AG09319 (cell line): Measurements from ENCODE around the gene ATP13A3.

Experiments used
- DNase-seq: peaks from one replicate; pipeline ENCODE4 v3.0.0-alpha.2; 2010; ENCODE audit warnings: low read depth; ENCODE audit errors: extremely low read depth
- TF ChIP-seq, protein P1 (sequence below): IDR thresholded peaks from 2 replicates; pipeline ENCODE4 v1.5.1; 2011; ENCODE audit warnings: low read depth, mild to moderate bottlenecking, inconsistent platforms, low read length, moderate library complexity

Gene ATP13A3

DNA sequence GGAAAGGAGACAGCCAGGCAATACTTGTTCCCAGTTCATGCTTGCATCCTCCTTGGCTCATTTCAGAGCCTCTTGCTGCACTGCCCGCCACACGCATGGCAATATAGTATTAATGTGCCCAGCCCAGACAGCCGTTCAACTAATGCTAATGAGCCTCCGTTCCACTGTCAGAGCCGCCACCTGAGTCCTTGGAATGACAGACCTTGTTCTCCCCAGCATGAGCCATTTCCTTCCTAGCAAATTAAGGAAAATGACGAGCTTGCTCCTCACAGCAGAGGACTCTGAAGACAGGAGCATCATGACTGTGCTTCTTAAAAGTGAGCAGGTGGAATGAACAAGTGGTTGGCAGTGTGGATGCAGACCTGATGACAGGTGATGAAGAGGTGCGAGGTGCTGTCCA lies 106.5 kb downstream of the ATP13A3 start:
- TF ChIP-seq, protein P1, sequence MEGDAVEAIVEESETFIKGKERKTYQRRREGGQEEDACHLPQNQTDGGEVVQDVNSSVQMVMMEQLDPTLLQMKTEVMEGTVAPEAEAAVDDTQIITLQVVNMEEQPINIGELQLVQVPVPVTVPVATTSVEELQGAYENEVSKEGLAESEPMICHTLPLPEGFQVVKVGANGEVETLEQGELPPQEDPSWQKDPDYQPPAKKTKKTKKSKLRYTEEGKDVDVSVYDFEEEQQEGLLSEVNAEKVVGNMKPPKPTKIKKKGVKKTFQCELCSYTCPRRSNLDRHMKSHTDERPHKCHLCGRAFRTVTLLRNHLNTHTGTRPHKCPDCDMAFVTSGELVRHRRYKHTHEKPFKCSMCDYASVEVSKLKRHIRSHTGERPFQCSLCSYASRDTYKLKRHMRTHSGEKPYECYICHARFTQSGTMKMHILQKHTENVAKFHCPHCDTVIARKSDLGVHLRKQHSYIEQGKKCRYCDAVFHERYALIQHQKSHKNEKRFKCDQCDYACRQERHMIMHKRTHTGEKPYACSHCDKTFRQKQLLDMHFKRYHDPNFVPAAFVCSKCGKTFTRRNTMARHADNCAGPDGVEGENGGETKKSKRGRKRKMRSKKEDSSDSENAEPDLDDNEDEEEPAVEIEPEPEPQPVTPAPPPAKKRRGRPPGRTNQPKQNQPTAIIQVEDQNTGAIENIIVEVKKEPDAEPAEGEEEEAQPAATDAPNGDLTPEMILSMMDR, result no peak
- DNase-seq, result no peak

DNA sequence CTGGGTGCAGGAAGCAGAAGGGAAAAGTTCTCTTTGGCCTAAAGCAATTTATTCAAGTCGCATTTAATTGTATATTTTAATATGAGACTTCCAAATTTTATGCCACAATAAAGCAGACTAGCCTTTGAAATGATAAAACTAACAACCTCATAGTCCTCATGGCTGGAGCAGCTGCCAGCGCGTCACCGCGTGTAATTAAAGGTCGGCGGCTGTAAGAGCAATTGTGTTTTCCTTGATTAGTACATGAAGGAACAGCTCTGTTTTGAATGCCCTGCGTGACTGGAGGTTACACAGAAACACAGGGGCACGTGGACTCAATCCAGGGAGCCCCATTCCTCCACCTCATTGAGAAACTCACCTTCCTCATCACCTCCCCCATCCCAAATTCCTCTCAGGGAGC lies 107.2 kb downstream of the ATP13A3 start:
- TF ChIP-seq, protein P1, result no peak
- DNase-seq, result no peak

DNA sequence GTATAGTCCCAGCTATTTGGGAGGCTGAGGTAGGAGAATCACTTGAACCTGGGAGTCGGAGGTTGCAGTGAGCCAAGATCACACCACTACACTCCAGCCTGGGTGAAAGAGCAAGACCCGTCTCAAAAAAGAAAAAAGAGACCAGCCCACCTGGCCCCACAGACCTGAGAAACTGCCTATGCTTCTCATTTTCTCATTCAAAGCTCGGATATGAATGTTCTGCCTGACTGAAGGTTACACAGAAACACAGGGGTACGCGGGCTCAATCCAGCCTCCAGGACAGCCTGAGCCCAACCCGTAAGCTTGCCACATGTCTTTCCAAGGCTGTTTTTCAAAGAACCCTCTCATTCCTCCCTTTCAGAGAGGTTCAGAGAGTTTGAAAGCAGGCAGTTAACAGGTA lies 107.6 kb downstream of the ATP13A3 start:
- DNase-seq, result no peak

DNA sequence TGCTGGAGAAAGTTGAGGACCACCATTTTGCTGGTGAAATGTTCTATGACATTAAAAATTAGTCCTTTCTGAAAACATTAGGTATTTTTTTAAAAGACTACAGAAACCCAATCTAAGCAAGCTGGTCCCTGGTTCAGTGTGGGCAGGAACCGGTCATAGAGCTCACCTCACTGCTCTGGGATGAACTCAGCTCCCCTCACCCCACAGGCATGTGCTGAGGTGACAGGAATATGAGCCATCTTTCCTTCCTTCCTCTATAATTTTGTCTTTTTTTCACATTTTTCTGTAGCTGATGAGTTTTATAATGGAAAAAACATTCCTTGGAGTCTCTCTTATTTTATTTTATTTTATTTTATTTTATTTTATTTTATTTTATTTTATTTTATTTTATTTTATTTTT lies 109.1 kb downstream of the ATP13A3 start:
- TF ChIP-seq, protein P1, result no peak
- DNase-seq, result no peak

More for the DNA sequence above, 107.6 kb downstream of the ATP13A3 start:
- TF ChIP-seq, protein P1, result no peak

DNA sequence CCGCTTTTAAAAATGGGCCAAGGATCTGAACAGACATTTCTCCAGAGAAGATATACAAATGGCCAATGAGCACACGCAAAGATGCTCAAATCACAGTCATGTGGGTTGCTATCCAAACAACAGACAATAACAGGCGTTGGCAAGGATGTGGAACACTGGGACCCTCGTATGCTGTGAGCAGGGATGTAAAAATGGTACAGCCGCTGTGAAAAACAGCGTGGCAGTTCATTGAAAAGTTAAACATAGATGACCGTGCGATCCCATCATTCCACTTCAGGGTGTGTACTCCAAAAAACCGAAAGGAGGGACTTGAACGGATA lies 110.6 kb downstream of the ATP13A3 start:
- TF ChIP-seq, protein P1, result no peak
- no peak for DNase-seq

DNA sequence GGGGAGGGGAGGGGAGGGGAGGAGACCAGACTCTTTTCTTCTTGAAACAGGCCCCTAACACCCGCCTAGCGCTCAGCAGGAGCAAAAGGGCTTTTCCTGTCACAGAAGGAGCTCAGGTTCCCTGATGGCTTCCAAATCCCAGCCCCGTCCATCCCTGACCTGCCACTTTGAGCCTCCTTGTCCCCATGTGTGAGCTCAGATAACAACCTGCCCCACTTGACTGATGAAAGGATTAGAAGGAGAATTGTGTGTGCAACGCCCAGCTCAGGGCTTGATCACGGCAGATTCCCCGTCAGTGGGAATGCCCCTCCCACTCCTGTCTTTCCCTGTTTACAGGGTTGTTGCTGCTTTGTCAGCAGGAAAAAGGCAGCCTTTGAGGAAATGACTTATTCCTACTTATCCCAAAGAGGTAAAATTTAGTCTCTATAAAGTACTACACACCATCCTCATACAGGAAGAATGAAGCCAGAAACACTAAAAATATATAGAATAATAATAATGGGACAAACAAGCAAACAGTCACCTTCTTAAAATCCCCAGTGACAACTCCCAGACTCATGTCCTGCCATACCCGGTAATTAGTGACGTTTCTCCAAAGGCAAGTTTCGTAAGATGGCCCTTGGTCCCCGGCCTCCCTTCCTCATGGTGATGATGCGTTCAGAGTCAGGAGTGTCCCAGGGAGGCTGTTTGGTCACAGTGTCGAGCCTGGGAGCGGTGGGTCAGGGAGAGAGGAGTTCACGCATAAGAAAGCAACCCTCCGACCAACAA lies 111.1 kb downstream of the ATP13A3 start:
- TF ChIP-seq, protein P1, result no peak
- no peak for DNase-seq

DNA sequence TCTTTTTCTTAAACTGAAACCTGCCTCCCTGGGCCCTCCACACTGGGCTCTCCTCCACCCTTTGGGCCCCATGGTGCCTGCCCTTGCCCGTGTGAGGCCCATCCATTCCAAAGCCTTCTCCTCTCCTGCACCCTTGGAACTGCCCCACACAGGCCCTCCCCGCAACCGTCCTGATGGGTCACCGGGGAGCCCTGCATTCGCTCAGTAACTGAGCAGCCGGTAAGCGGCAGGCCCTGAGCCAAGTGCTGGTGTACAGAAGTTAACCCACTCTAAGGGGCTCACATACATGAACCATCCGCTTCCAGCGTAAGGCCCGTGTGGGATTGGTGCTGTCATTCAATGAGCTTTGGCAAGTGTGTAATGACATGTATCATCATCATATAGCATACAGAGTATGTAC lies 111.9 kb downstream of the ATP13A3 start:
- TF ChIP-seq, protein P1, result no peak
- no peak for DNase-seq
